Activated T-cell treated with anti-CD3 and anti-CD28 coated beads for 24 hours (primary cell): ENCODE measurements around the gene ATP8B4.

ENCODE experiments used
- DNase-seq: peaks from one replicate; pipeline ENCODE4 v3.0.0-alpha.2; 2020; ENCODE audit warnings: low read depth

Gene ATP8B4

GRCh38 chr15:49890689-49891088 lies 228.3 kb downstream of the ATP8B4 start:
- DNase-seq, result no peak

GRCh38 chr15:49889536-49889935 lies 229.5 kb downstream of the ATP8B4 start:
- DNase-seq, result no peak

- DNase-seq, result no peak
Measured at GRCh38 chr15:49888734-49889133, 230.3 kb downstream of the ATP8B4 start.

GRCh38 chr15:49888323-49888693 lies 230.7 kb downstream of the ATP8B4 start:
- DNase-seq, result no peak

- DNase-seq, result no peak
Measured at GRCh38 chr15:49887659-49888322, 231.2 kb downstream of the ATP8B4 start.

GRCh38 chr15:49883121-49883520 lies 235.9 kb downstream of the ATP8B4 start:
- DNase-seq, result no peak

GRCh38 chr15:49881866-49882265 lies 237.2 kb downstream of the ATP8B4 start:
- DNase-seq, result no peak

- no peak for DNase-seq
Measured at GRCh38 chr15:49881433-49881832, 237.6 kb downstream of the ATP8B4 start.

GRCh38 chr15:49877873-49878521 lies 241.0 kb downstream of the ATP8B4 start:
- no peak for DNase-seq

GRCh38 chr15:49877117-49877872 lies 241.7 kb downstream of the ATP8B4 start:
- DNase-seq, result no peak

- DNase-seq, result no peak
Measured at GRCh38 chr15:49876401-49877038, 242.5 kb downstream of the ATP8B4 start.

- DNase-seq, result no peak
Measured at GRCh38 chr15:49875392-49875791, 243.6 kb downstream of the ATP8B4 start.

GRCh38 chr15:49870472-49870871 lies 248.6 kb downstream of the ATP8B4 start:
- no peak for DNase-seq

- no peak for DNase-seq
Measured at GRCh38 chr15:49868348-49868747, 250.7 kb downstream of the ATP8B4 start.

- no peak for DNase-seq
Measured at GRCh38 chr15:49865925-49866757, 252.9 kb downstream of the ATP8B4 start.

GRCh38 chr15:49864251-49864650 lies 254.8 kb downstream of the ATP8B4 start:
- DNase-seq, result no peak

- DNase-seq, result no peak
Measured at GRCh38 chr15:49863431-49864224, 255.4 kb downstream of the ATP8B4 start.

- no peak for DNase-seq
Measured at GRCh38 chr15:49860101-49860500, 258.9 kb downstream of the ATP8B4 start.

- DNase-seq, result no peak
Measured at GRCh38 chr15:49857496-49858475, 261.2 kb downstream of the ATP8B4 start.
